Smooth muscle cell (in vitro differentiated cells): Measurements from ENCODE around the gene PRRT1. TPM values are rescaled to one million over a fixed set of nuclear protein-coding genes. Genes with fewer than 3 reads are reported as not detected.

Experiments used
- DNase-seq: peaks from one replicate; lab custom pipeline; 2025; ENCODE audit not compliant: unreplicated experiment; lab: John Stamatoyannopoulos, UW
- H2AFZ ChIP-seq: fragments of 200-600 bp; sonication (generic); 2 replicates; pipeline ENCODE4 v1.6.0; 2016; ENCODE audit warnings: antibody characterized with exemption, low read depth, mild to moderate bottlenecking
- H3F3A ChIP-seq: fragments of 200-600 bp; sonication (generic); 2 replicates; pipeline ENCODE4 v1.6.0; 2017; ENCODE audit warnings: antibody characterized with exemption, low read depth
- H3K27ac ChIP-seq: fragments of 200-600 bp; sonication (generic); 2 replicates; pipeline ENCODE4 v1.5.1; 2016; ENCODE audit warnings: low read depth, mild to moderate bottlenecking
- H3K27me3 ChIP-seq: fragments of 200-600 bp; sonication (generic); 2 replicates; pipeline ENCODE4 v1.6.1; 2016; ENCODE audit warnings: low read depth, mild to moderate bottlenecking
- H3K36me3 ChIP-seq: fragments of 200-600 bp; sonication (generic); 2 replicates; pipeline ENCODE4 v1.5.1; 2016; ENCODE audit warnings: low read depth
- H3K4me1 ChIP-seq: fragments of 200-600 bp; sonication (generic); 2 replicates; pipeline ENCODE4 v1.5.1; 2016; ENCODE audit warnings: low read depth
- H3K4me2 ChIP-seq: fragments of 200-600 bp; sonication (generic); 2 replicates; pipeline ENCODE4 v1.6.0; 2016; ENCODE audit warnings: mild to moderate bottlenecking
- H3K4me3 ChIP-seq: fragments of 200-600 bp; sonication (generic); 2 replicates; pipeline ENCODE4 v1.5.1; 2016; ENCODE audit warnings: mild to moderate bottlenecking
- H3K79me2 ChIP-seq: fragments of 200-600 bp; sonication (generic); 2 replicates; pipeline ENCODE4 v1.6.0; 2016; ENCODE audit warnings: low read depth, mild to moderate bottlenecking
- H3K9ac ChIP-seq: fragments of 200-600 bp; sonication (generic); 2 replicates; pipeline ENCODE4 v1.6.0; 2016; ENCODE audit warnings: low read depth
- H3K9me3 ChIP-seq: fragments of 200-600 bp; sonication (generic); replicated peaks from 2 replicates; pipeline ENCODE4 v1.5.1; 2016; ENCODE audit warnings: low read depth
- H4K20me1 ChIP-seq: fragments of 200-600 bp; sonication (generic); 2 replicates; pipeline ENCODE4 v1.6.0; 2016; ENCODE audit warnings: low read depth
- CTCF ChIP-seq: fragments of 200-600 bp; sonication (generic); IDR thresholded peaks from 2 replicates; pipeline ENCODE4 v1.5.1; 2017; ENCODE audit warnings: borderline replicate concordance, mild to moderate bottlenecking, antibody characterized with exemption; ENCODE audit not compliant: insufficient read depth, poor library complexity, severe bottlenecking
- WGBS: methylation state at CpG from one replicate; pipeline ENCODE4 v1.1.7; 2016; ENCODE audit warnings: low lambda C conversion rate; 5-methylcytosine and 5-hydroxymethylcytosine counted together
- polyA plus RNA-seq: library from polyadenylated mRNA; unstranded; fragments of >200 nt; fragmentation: Nextera tagmentation; extraction: Ambion mirVana; gene quantifications from 2 replicates; pipeline ENCODE4 v1.2.1, GENCODE V29; 2016
- total RNA-seq: library from RNA; depleted of rRNA; stranded (reverse); fragments of >200 nt; gene quantifications from 2 replicates; pipeline ENCODE4 v1.2.3, GENCODE V29; 2014

PRRT1 gene
- total and polyA plus RNA-seq, 2 experiments from 2014 or later = 3.3 TPM; not detected in 1

DNA sequence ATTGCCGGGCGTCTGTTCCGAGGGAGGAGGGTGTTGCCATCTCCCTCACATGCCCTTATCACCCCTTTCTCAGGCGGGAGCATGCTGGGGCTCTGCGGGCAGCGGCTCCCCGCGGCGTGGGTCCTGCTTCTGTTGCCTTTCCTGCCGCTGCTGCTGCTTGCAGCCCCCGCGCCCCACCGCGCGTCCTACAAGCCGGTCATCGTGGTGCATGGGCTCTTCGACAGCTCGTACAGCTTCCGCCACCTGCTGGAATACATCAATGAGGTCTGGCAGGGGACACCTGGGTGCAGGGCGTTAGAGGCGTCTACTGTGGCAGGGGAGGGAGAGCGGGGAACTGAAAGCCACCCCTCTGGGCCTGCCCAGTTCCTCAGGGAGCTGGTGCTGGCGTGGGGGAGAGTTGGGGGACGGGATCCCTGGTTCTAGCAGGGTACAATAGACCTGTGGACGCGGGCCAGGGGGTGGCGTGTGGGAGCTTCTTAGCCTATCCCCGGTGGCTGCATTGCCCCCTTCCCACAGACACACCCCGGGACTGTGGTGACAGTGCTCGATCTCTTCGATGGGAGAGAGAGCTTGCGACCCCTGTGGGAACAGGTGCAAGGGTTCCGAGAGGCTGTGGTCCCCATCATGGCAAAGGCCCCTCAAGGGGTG, 2.9 kb upstream of the PRRT1 start:
- TF ChIP-seq CTCF = peak; percentile 33
- Histone ChIP-seq H3K4me2 (peak overlapping the region; percentile 90), H3K79me2 (peaks cover 10% of the 10 kb centered on the region), H3K4me1 (peaks cover 18% of the 10 kb centered on the region), H3K9ac (peak overlapping the region; percentile 87), H3K27ac (peak overlapping the region; percentile 91), H3K36me3 (no peaks in the 10 kb centered on the region), H2AFZ (peak overlapping the region; percentile 82), H3F3A (no peaks in the 10 kb centered on the region), H3K9me3 (no peaks in the 10 kb centered on the region), H3K4me3 (peak overlapping the region; percentile 85), H3K27me3 (peaks cover 18% of the 10 kb centered on the region), H4K20me1 (no peaks in the 10 kb centered on the region)
- peak; percentile 52 for DNase-seq
- 15% methylated on average over 33 of the region's 34 CpGs for WGBS

- DNase-seq = peak; percentile 73
- H3K9ac ChIP-seq = peak within 1 kb of the TSS; percentile 87
- peak within 1 kb of the TSS; percentile 91 for H3K27ac ChIP-seq
- no peaks in the 10 kb centered on the region for H4K20me1 ChIP-seq
- no peaks in the 10 kb centered on the region for H3F3A ChIP-seq
- no peak for TF ChIP-seq CTCF
- WGBS = under 1% methylated on average over 50 of the region's 52 CpGs
- H3K27me3 ChIP-seq = peaks cover 26% of the 10 kb centered on the region
- peak within 1 kb of the TSS; percentile 90 for H3K4me2 ChIP-seq
- peak within 1 kb of the TSS; percentile 82 for H2AFZ ChIP-seq
- H3K36me3 ChIP-seq = no peaks in the 10 kb centered on the region
- peak within 1 kb of the TSS; percentile 85 for H3K4me3 ChIP-seq
- H3K4me1 ChIP-seq = peaks cover 18% of the 10 kb centered on the region
- H3K79me2 ChIP-seq = peaks cover 10% of the 10 kb centered on the region
- H3K9me3 ChIP-seq = no peaks in the 10 kb centered on the region
Observed at GRCh38 chr6:32153564-32154513, 2.1 kb upstream of the PRRT1 start, which contains the start of gene PPT2. PPT2 (plus strand) TSS chr6:32154141; CDS start chr6:32154595, 454 bp downstream.

DNA sequence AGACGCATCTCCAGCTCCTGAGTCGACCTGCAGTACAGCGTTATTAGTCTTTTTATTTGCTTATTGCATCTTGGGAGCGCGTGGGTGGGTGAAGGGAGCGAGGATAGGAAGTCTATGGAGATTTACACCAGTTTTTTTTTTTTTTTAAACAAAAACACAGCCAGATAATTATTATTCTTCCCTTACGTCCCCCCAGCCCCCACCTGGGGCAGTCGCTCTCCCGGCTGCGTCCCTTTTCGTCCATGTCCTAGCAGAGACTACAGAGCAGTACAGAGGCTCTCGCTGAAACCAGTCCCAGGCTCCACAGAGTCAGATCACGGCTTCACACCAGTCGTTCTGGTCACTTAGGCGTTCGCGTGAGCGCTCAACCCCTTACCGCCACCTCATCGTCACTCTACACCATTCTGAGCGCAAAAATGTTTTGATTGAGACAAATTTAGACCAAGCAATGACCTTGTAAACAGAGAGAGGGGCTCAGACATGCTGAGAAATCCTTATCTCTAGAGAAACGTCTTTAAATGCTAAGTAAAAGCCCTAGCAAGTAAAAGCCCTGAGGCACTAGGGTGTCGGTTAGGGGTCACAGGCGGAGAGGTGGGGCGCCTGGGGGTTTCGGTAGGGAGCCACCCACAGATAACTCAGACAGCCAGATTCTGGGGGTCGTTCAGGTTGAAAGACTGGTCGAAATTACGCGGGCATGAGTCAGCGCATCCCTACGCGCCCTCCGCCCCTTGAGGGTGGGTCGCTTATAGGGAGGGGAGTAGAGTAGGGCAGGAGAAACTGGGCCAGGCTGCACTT, 1.2 kb upstream of the PRRT1 start:
- WGBS = 5% methylated on average over 35 of the region's 35 CpGs
- Histone ChIP-seq H3K9ac (peak overlapping the region; percentile 87), H3K4me2 (peak overlapping the region; percentile 90), H3K36me3 (no peaks in the 10 kb centered on the region), H2AFZ (peak overlapping the region; percentile 20), H4K20me1 (no peaks in the 10 kb centered on the region), H3K4me3 (peak overlapping the region; percentile 85), H3K27me3 (peaks cover 26% of the 10 kb centered on the region), H3F3A (no peaks in the 10 kb centered on the region), H3K79me2 (peaks cover 10% of the 10 kb centered on the region), H3K27ac (peak overlapping the region; percentile 91), H3K9me3 (no peaks in the 10 kb centered on the region), H3K4me1 (peaks cover 18% of the 10 kb centered on the region)
- TF ChIP-seq CTCF = no peak
- DNase-seq = peak; percentile 27
